H1 (cell line): Measurements from ENCODE around the gene NELFA. TPM values are rescaled to one million over a fixed set of nuclear protein-coding genes. Genes with fewer than 3 reads are reported as not detected.

ENCODE experiments used
- BACH1 ChIP-seq: IDR thresholded peaks from 2 replicates; pipeline ENCODE4 v1.6.1; 2012; ENCODE audit warnings: low read length, improper control_type of control experiment
- CHD7 ChIP-seq: fragments of 300-600 bp; sonication (generic); IDR thresholded peaks from 2 replicates; pipeline ENCODE4 v1.7.1; 2012; ENCODE audit warnings: low read length, moderate library complexity, mild to moderate bottlenecking, inconsistent platforms; ENCODE audit not compliant: insufficient replicate concordance
- JUN ChIP-seq: IDR thresholded peaks from 2 replicates; pipeline ENCODE4 v1.6.1; 2011; ENCODE audit warnings: low read depth, mild to moderate bottlenecking, improper control_type of control experiment, low read length
- RAD21 ChIP-seq, 2 experiments: IDR thresholded peaks in 1 of 2; conservative IDR thresholded peaks in 1 of 2; 2 replicates each; pipeline ENCODE4 v1.6.1; 2011; ENCODE audit warnings: low read depth in 2 of 2, low read length in 2 of 2, improper control_type of control experiment in 1 of 2, inconsistent platforms in 1 of 2, mild to moderate bottlenecking in 1 of 2, moderate library complexity in 1 of 2
- polyA plus RNA-seq, 7 experiments: library from polyadenylated mRNA; depleted of rRNA in 3 of 7; stranded (reverse) in 5 of 7; unstranded in 2 of 7; fragments of >200 nt in 5 of 7; fragments of 200-250 nt in 2 of 7; gene quantifications; 1 replicate in 5 of 7; 2 replicates in 1 of 7; 4 replicates in 1 of 7; pipeline versions ENCODE4 v1.2.1 to v1.2.3, GENCODE V29; 2011 to 2013; ENCODE audit warnings: missing spikeins in 2 of 7, mixed read lengths in 2 of 7
- total RNA-seq: library from RNA; stranded (reverse); fragmentation: NEBNext Ultra II Directional; extraction: Animal tissue kit (Norgen Biotek cat#: 25700); gene quantifications from 2 replicates; pipeline ENCODE4 v1.2.1, GENCODE V29; 2021
- TF ChIP-seq, protein P1 (sequence below), 3 experiments: IDR thresholded peaks; 1 replicate in 2 of 3; 2 replicates in 1 of 3; pipeline versions ENCODE4 v1.5.1 to v1.6.1; 2011; ENCODE audit warnings: low read length in 3 of 3, mild to moderate bottlenecking in 3 of 3, inconsistent platforms in 2 of 3, low read depth in 1 of 3, moderate library complexity in 1 of 3; ENCODE audit not compliant: insufficient read depth in 1 of 3; ENCODE audit errors: control extremely low read depth in 1 of 3

The NELFA gene
- total and polyA plus RNA-seq, 2 of the 8 experiments (the other 6 are each of a cell fraction or from before 2014, with no cell fraction given) = 41.8 to 57.5 TPM

DNA sequence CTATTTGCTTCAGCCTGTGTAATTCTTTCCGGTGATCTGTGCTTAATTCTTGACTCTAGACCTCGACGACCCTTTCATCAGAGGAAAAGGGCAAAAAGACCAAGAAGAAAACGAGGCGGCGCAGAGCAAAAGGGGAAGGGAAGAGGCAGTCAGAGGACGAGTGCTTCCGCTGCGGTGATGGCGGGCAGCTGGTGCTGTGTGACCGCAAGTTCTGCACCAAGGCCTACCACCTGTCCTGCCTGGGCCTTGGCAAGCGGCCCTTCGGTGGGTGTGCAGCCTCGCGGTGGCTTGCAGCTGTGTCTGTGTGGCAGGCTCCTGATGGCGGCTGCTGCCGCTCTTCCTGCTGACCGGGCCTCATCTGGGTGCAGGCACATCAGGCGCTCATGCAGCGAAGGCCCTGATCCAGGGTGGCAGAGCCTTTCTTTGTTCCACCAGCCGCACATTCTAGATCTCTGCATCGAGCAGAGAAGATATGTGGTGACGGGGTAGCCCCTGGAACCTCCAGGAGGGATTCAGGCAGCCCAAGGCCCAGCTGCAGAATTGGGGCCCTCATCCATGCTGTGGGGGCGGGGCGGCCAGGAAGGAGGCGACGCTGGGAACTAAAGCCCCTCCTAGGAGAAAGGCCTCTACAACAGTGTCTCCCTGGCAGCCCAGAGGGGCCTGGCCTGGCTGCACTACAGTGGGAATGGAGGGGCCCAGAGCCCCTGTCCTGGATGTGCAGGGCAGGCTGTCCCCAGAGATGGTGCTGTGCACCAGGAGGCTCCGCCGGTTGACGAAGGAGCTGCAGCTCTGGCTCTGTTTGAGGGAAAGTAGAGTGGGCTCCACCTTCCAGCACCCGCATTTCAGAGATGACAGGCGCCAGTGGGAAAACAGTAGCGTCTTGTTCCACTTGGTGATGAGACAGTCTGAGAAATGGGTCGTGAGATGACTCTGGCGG lies 32.1 kb downstream of the NELFA start (continued):
- no peak for TF ChIP-seq CHD7
- TF ChIP-seq JUN = no peak
- TF ChIP-seq BACH1 = no peak
- TF ChIP-seq, protein P1, sequence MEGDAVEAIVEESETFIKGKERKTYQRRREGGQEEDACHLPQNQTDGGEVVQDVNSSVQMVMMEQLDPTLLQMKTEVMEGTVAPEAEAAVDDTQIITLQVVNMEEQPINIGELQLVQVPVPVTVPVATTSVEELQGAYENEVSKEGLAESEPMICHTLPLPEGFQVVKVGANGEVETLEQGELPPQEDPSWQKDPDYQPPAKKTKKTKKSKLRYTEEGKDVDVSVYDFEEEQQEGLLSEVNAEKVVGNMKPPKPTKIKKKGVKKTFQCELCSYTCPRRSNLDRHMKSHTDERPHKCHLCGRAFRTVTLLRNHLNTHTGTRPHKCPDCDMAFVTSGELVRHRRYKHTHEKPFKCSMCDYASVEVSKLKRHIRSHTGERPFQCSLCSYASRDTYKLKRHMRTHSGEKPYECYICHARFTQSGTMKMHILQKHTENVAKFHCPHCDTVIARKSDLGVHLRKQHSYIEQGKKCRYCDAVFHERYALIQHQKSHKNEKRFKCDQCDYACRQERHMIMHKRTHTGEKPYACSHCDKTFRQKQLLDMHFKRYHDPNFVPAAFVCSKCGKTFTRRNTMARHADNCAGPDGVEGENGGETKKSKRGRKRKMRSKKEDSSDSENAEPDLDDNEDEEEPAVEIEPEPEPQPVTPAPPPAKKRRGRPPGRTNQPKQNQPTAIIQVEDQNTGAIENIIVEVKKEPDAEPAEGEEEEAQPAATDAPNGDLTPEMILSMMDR (IDR thresholded peaks at IDR 0.05; ENCODE audit: control extremely low read depth in 1 of 3, insufficient read depth in 1 of 3, low read depth in 1 of 3, low read length in 3 of 3) = no peak
- no peak for TF ChIP-seq RAD21 (IDR thresholded peaks at IDR 0.05 in 1 of 2, conservative IDR thresholded peaks at IDR 0.05 in 1 of 2; ENCODE audit: low read depth in 2 of 2, low read length in 2 of 2)
